Stimulated activated CD4-positive, alpha-beta T cell treated with anti-CD3 and anti-CD28 coated beads, Interleukin-15, amount 100 ng/mL, for 24 hours (primary cell): ENCODE data around the gene PRCD.
A peak's percentile ranks its signal among the peaks of the same experiment; 100 is the strongest.

Experiments used
- DNase-seq: peaks from one replicate; pipeline ENCODE4 v3.0.0-alpha.2; 2020

PRCD gene

DNA sequence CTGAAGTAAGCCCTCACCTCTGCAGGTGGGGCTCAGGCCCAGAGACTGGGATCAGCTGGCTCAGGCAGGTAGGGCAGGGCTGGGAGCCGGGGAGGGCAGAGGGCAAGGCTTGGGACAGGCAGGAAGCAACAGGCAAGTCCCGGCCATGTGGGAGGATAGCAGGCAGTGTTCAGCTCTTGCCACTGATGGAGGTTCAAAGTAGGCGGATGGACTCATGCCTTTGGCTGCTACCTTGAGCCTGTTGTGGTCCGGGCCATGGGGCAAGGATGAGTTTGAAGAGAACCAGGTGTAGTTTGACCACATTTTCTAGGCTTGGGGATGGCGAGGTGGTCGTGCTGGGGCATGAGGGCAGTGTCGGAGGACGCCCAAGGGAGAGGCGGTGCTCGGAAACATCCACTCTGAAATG lies 2.7 kb downstream of the PRCD start:
- no peak for DNase-seq

DNA sequence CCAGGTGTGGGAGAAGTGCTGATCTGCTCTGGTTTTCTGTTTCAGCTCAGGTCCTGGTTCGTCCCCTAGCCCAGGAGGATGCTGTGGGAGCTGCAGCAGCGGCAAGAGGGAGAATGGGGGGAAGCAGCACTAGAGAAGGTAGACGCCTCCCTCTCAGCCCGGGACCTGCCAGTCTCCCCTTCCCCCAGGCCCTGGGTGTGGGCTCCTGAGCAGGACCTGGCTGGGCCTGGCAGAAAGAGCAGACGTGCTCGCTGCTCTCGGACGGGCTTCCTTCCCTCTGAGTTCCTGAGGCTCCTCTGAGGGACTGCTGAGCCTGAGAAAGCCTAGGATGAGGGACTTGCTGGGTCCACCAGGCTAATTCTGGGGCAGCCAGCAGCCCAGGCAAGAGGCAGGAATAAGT lies 3.1 kb downstream of the PRCD start:
- DNase-seq, result no peak

DNA sequence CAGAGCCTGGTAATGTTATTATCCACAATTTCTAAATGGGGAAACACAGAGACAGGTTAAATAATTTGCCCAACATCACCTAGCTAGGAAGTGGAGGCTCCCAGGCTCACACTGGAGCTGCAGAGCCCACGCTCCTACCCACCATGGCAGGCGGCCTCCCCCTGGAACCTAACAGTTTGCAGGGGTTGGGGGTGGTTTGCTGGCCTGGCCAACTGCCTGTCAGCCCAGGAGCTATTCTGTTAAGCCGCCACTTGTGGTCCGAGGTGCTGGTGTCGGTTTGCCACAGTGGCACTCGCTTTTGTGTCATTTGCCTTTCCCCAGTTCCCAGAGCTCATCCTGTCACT lies 3.6 kb downstream of the PRCD start:
- no peak for DNase-seq

DNA sequence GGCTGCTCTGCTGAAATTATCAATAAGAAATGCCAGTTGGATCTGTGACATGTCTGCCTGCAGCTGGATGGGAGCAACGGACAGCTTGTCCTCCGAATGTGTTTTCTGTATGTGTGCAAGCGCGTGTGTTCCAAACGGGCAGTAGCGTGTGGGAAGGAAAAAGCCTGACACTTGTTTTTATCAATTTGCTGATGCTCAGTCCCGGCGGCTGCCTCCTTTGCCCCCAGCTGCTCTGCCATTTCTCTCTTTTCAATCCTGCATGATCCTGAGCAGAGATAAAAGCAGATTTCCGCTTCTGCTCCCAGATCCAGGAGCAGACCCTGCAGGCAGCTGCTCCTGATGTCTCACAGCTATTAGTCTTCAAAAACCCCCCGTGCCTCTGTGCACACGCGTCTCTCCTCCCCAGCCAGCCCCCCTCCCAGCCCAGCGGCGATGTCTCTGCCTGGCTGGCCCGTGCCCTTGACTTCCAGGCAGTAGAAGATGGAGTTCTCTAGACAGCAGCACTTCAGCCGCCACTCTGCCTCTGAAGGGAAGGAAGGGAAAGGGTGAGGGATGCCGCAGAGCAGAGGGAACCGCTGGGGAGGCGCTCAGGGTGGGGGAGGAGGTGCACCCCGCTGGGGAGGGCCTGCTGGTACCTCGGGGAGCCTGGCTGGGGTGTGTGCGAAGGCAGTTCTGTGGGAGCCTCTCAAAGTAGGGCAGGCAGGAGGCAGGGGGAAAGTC lies 4.1 kb downstream of the PRCD start:
- DNase-seq, result no peak

DNA sequence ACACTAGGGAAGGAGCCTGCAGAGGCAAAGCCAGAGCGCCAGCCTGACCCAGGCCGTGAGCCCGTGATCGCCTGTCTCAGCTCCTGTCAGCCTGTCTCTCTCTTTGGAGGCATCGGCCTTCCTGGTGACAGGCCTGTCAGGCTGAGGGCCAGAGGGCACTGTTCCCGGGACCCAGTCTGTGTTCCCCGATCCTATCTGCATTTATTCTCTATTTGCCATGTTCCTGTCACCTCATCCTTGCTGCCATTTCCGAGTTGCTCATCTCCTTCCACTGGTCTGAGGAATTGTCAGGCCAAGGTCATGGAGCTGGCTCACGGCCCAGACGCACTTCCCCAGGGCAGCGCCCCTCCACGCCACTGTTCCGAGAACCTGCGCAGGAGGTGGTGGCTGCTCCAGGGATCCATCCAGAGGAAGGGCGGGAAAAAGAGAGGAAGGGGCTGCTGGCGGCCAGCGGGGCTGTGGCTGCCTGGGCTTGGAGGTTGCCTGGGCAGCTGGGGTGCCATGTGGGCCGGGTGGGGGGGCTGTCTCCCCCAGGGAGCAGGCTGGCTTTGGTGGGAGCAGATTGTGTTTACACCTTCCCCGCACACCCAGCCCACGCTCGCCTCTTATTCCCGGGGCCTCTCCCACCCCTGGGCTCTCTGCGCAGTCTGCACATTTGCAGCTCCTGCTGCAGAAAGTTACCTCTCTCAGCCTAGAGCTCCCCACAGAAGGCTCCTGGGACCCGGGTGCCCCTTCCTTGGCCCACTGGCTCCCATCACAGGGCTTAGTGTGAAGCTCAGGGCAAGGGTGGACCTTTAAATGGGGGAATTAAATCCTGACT lies 4.9 kb downstream of the PRCD start:
- no peak for DNase-seq

DNA sequence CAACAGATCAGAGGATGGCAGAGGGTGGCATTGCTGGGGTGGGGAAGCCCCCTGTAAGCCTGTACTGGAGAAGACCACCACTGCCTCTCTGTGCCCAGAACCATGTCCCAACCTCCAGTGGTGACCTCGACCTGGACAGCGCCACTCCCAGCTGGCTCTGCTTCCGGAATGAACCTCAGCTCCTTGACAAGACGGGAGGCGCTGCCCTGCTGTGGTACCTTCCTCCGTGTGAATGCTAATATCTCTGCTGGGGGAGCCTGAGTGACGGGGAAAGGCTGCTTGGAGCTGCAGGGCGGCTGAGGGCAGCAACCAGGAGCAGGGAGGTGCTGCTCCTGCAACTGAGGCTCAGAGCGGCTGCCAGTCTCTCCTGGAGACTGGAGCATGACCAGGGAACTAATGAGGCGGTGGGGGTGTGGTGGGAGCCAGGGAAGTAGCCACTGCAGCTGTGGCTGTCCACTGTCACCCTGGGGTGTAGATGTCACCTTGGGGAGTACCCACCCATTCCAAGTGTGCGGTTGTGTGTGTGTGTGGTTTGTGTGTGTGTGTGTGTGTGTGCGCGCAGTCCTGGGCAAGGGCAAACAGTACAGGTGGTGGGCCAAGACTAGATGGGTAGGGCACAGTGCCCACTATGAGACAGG lies 6.2 kb downstream of the PRCD start:
- no peak for DNase-seq

DNA sequence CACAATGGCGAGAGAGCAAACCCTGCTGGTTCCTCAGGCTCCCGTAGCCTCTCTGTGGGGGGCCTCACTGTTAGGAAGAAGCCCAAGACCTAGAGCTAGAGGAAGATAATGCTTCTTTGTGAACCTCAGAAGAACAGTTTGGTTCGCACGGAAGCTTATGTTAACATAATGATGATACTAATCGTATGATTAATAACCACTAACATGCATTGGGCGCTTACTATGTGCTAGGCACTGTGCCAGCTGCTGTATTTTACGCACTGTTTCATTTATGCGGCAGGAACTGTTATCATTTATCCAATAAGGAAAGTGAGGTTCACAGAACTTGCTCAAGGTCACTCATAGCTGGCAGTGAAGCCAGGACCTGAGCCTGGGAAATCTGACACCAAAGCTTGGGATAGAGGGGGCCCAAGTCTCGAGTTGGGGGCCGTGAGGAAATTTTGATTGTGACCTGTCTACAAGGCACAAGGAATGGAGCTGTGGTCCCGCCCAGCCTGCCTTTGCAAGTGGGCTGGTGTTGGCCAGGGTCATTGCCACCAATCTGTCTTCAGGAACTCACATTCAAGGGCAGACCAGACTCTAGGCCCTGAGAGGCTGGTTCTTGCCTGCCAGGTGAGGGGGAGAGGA lies 6.8 kb downstream of the PRCD start:
- no peak for DNase-seq

DNA sequence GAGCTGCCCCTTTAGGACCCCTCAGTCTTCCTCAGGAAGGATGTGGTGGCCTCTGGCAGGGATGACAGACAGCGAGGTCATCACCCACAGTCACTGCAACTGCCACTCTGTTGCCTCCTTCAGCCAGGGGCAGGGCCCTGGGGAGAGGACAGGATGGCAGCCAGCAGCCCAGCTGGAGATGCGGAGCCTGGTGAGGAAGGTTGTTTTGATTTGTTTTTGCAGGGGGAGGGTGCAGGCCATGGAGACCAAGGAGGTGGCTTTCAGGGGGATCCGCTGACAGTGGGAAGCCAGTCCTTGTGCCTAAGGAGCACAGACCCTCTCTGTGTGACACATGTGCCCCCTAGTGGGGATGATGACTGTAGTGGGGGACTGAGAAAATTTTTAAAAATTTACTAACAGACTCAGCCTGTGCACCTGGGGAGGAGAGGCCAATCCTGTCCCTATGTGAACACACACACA lies 7.4 kb downstream of the PRCD start:
- peak; percentile 65 for DNase-seq

DNA sequence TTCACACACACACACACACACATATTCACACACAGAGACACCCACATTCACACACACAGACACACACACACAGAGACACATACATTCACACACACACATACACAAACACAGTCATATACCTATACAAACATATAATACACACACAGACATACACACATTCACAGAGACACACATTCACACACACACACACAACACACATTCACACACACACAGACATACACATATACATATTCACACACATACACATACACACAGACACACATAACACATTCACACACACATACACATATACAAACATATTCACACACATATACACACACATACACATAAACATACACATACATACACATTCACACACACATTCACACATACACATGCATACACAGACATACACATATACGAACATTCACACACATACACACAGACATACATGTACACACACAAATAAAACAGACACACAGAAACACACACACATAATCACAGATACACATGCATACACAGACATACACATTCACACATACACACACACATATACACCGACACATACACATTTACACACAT lies 7.9 kb downstream of the PRCD start:
- DNase-seq, result no peak

DNA sequence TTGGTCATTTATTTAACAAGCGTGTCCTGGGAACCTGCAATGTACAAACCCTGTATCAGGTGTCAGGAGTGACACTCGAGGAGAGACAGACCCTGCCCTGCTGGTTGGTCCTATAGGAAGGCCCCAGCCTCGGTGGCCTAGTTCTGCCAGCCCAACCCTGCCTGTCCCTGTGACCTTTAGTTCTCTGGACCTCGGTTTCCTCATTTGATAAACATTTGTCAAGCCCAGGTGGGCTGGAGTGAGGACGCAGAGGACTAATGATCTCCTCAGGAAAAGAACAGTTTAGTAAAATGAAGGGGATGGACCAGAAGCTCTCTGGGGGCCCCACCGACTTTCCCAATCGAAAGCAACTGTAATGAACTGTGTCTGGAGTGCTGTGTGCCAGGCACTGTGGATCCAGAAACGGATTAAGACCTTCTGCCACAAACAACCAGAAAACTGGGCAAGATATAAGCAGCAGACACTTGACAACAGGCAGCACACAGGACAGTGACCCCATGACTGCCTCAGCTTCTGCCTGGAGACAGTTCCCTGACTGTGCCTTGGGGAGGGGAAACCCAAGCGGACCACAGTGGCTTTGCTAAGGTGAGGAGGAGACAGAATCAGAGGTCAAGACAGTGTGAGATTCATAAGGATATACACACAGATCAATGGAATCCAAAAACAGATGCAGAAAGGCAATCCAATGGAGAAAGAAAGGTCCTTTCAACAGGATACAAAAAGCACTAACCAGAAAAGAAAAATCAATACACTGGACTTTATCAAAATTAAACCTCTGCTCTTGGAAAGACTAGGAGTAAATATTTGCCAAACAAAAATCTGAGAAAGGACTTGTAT lies 8.8 kb downstream of the PRCD start:
- no peak for DNase-seq

DNA sequence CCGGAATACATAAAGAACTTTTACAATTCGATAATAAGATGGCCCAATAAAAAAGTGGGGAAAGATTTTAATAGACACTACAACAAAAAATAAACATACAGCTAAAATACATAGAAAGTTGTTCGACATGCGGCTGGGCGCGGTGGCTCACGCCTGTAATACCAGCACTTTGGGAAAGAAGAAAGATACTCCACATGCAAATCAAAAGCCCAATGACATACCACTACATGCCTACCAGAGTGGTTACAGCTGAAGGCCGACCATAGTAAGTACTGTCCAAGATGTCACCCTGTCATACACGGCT lies 9.3 kb downstream of the PRCD start:
- DNase-seq, result no peak

DNA sequence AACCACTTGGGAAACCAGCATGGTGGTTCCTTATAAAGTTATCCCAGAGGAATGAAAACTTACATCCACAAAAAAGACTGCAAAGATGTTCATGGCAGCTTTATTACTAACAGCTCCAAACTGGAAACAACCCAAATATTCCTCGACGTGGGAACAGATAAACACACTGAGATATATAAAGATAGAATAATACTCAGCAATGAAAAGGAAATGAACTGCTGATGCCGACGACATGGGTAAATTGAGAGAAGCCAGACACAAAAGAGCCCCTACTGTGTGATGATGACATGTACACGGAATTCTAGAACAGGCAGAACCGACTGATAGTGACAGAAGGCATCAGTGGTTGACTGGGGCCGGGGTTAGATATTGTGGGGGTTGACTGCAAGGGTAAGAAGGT lies 9.7 kb downstream of the PRCD start:
- no peak for DNase-seq

DNA sequence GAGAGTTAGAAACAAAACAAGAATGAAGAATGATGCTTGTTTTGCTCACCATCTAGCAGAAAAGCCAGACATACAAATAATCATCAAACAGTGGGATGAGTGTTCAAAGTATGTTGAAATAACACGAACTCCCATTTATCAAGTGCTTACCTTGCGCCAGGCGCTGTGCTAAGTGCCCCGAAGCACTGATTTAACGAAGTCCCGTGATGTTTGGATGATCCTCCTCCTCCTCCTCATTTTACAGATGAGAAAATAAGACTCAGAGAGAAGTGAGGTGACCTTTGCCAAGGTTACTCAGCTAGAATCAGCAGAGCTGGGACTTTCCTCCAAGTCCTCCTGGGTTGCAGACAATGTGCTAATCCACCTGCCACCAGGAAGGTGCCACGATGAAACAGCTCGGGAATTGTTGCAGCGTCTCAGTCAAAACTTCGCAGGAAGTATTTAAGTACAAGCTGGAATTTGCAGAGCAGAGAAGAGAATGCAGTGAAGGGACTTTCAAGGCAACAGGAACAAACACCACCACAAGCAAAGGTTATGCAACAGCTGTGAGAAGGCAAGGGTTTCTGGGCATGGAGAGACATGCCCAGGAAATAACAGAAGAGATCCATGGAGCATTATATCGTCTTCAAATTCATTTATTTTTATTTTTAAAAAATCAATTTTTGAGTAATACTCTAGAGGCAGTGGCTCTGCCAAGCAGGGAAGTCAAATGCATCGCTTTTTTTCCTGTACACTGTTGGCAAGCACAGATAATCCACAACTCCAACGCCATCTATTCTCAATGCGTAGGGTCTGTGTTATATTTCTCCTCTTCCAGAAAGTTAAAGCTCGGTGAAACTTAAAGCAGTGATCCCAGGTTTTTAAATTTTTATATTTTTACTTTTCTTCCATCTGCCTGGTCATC lies 11.1 kb downstream of the PRCD start:
- no peak for DNase-seq

DNA sequence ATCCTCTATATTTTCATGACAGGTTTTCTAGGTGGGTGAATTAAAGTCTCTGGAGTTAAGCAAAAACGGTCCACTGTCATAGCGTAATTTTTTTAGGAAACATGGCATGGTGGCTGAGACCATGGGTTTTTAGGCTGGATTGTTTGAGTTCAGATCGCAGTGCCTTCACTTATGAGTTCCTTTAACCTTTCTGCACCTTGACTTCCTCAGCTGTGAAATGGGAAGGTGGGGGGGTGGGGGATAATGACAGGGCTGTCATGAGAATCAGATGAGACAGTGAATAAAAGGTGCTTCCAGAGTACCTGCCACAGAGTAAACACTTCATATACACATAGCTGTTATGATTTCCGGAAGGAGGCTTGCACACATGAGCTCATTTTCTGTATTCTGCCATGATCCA lies 11.8 kb downstream of the PRCD start:
- DNase-seq, result no peak

DNA sequence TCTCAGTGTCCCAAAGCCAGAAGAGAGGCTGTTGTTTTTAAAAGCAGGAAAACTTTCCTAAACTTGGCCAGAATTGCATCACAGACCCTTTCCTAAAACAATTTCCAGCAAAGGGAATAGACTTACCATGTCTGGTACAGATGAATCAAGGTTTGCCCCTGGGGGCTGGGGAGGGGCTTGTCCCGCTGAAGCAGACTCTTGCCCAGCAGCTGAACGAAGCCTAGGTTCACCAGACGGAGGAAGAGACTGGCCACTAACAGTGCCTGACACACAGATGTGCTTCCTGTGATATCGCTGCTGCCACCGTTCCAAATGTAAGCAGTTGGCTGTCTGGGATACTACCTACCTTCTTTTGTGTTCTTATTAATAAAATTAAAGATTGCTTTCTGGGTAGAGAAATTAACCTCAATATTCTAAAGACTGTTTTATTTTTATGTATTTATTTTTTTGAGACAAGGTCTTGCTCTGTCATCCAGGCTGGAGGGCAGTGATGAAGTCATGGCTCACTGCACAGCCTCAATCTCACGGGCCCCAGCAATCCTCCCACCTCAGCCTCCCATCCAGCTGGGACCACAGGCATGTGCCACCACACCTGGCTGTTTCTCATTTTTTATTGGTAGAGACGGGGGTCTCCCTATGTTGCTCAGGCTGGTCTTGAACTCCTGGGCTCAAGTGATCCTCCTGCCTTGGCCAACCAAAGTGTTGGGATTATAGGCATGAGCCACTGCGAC lies 13.5 kb downstream of the PRCD start:
- DNase-seq, result no peak

DNA sequence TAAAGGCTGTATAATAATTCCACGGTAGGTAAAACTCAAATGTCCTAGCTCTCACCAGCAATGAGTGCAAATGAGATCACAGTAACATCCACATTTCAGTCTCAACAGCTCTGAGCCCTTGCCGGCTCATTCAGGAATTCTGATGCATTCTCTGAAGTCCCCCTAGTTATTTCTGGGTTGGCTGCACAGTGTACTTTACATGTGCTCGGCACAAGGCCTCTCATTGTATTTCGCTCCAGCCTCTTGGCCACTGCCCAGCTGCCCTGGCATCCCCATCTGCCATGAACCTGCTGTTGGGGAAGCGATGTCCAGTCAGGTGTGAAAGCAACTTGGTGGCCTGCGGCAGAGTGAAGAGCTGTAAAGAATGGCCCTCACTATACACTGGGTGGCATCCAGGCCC lies 14.3 kb downstream of the PRCD start:
- no peak for DNase-seq

DNA sequence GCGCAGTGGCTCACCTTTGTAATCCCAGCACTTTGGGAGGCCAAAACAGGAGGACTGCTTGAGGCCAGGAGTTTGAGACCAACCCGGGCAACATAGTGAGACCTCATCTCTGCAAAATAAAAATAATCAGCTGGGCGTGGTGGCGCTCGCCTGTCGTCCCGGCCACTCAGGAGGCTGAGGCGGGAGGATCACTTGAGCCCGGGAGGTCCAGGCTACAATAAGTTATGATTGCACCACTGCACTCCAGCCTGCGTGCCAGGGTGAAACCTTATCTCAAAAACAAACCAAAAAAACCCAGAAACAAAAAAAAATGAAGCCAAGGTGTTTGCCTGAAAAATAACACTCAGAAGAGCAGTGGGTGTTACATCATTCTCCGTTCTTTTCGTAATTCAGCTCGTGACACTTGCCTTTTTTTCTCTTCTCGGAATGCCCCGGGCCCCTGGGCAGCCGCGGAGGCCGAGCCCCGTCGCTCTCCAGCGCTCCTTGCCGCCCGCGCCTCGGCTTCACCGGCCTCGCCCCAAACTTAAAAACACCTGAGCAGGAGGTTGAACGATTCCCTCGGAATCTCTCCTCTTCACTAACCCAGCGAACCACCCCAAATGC lies 17.0 kb downstream of the PRCD start:
- DNase-seq, result peak; percentile 46

DNA sequence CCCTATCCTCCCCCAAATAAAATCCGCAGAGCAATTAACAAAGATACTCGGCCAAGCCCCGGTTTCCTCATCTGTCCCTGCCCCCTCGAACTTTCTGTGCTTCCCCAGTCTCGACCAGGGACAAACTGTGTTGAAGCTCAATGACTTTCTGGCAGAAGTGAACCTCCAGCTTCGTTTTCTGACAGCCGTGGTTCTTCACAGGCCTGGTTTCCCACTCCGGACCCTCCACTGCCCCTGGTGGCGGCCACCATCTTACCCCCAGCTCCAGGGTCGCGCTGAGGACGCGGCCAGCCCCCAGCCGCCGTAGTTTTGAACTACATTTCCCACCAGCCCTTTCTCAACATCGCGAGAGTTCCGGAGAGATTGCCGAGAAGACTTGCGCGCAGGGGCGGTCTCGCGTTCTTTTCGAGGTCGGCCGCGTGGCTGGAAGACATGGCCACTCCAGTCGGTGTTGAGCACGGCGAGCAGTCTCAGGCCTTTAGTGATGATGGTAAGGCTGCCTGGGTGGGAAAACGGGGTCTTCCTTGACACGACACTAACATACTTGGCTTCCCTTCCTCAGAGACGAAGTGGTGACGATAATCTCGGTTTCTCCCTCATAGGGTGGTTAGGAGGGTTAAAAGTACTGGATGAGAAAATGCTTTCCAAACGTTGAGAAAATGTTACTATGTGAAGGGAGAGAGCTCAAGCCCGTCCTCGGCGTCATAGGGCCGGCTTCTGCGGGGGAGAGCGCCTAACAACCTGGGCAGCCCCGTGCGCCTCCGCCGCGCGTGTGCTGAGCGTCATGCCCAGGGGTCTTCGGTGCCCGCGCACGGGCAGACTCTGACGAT lies 17.7 kb downstream of the PRCD start:
- peak; percentile 96 for DNase-seq
